ENCODE measurements around the gene LHX6. TPM values are rescaled to one million over a fixed set of nuclear protein-coding genes. Genes with fewer than 3 reads are reported as not detected.

LHX6 gene
- total RNA-seq, 1 experiment from 2014 or later = 11.1 TPM

- H3K9ac ChIP-seq (ENCODE audit: low read length) = no peak overlapping the region
- H3K27me3 ChIP-seq (ENCODE audit: low read length) = no peaks in the 10 kb centered on the region
- no peak overlapping the region for H3K27ac ChIP-seq (ENCODE audit: low read length)
- H3K4me3 ChIP-seq (ENCODE audit: low read length) = no peak overlapping the region
- DNase-seq (no peak), ATAC-seq (no peak)
- H3K36me3 ChIP-seq (ENCODE audit: low read depth, low read length) = no peaks in the 10 kb centered on the region
- no peaks in the 10 kb centered on the region for H3K9me2 ChIP-seq (replicated peaks; ENCODE audit: low read length)
- H3K4me1 ChIP-seq (ENCODE audit: insufficient read depth, low read length) = peaks cover 17% of the 10 kb centered on the region
- TF ChIP-seq EZH2 (IDR thresholded peaks at IDR 0.05; ENCODE audit: low read length, unreplicated experiment) (no peak), EZH2phosphoT487 (IDR thresholded peaks at IDR 0.05; ENCODE audit: borderline replicate concordance, low read length) (no peak)
- TF ChIP-seq, protein P1, sequence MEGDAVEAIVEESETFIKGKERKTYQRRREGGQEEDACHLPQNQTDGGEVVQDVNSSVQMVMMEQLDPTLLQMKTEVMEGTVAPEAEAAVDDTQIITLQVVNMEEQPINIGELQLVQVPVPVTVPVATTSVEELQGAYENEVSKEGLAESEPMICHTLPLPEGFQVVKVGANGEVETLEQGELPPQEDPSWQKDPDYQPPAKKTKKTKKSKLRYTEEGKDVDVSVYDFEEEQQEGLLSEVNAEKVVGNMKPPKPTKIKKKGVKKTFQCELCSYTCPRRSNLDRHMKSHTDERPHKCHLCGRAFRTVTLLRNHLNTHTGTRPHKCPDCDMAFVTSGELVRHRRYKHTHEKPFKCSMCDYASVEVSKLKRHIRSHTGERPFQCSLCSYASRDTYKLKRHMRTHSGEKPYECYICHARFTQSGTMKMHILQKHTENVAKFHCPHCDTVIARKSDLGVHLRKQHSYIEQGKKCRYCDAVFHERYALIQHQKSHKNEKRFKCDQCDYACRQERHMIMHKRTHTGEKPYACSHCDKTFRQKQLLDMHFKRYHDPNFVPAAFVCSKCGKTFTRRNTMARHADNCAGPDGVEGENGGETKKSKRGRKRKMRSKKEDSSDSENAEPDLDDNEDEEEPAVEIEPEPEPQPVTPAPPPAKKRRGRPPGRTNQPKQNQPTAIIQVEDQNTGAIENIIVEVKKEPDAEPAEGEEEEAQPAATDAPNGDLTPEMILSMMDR (conservative IDR thresholded peaks at IDR 0.05; ENCODE audit: low read depth, low read length) = no peak
- ChIA-PET CTCF (no interaction called here), POLR2A (ENCODE audit: unreplicated experiment) (no interaction called here)
- H2AFZ ChIP-seq (ENCODE audit: low read length) = no peak overlapping the region
- no peaks in the 10 kb centered on the region for H3K9me3 ChIP-seq (ENCODE audit: low read length)
- no peak overlapping the region for H3K4me2 ChIP-seq (ENCODE audit: low read length)
- no peaks in the 10 kb centered on the region for H4K20me1 ChIP-seq (ENCODE audit: low read length)
- H3K79me2 ChIP-seq (ENCODE audit: low read length) = no peaks in the 10 kb centered on the region
- H3F3A ChIP-seq (ENCODE audit: low read length, unreplicated experiment) = no peaks in the 10 kb centered on the region
- intact Hi-C loops (cut with micrococcal nuclease) = loop anchor here (5.0 kb wide), 1 partner anchor 51 kb away; no protein-coding TSS in a partner anchor
- BruUV-seq (replicated peaks) = no TSS peak
Measured at GRCh38 chr9:122192914-122193525, 35.7 kb downstream of the LHX6 start.

GRCh38 chr9:122192261-122192875, 36.4 kb downstream of the LHX6 start:
- Histone ChIP-seq H3K36me3 (ENCODE audit: low read depth, low read length) (no peaks in the 10 kb centered on the region), H3K9ac (ENCODE audit: low read length) (no peak overlapping the region), H3K4me2 (ENCODE audit: low read length) (no peak overlapping the region), H2AFZ (ENCODE audit: low read length) (no peak overlapping the region), H3K4me1 (ENCODE audit: insufficient read depth, low read length) (peaks cover 17% of the 10 kb centered on the region), H3K79me2 (ENCODE audit: low read length) (no peaks in the 10 kb centered on the region), H3K27me3 (ENCODE audit: low read length) (no peaks in the 10 kb centered on the region), H3K27ac (ENCODE audit: low read length) (no peak overlapping the region), H4K20me1 (ENCODE audit: low read length) (no peaks in the 10 kb centered on the region), H3F3A (ENCODE audit: low read length, unreplicated experiment) (no peaks in the 10 kb centered on the region), H3K9me3 (ENCODE audit: low read length) (no peaks in the 10 kb centered on the region), H3K4me3 (ENCODE audit: low read length) (no peak overlapping the region), H3K9me2 (replicated peaks; ENCODE audit: low read length) (no peaks in the 10 kb centered on the region)
- BruUV-seq (replicated peaks) = no TSS peak
- ChIA-PET CTCF (no interaction called here), POLR2A (ENCODE audit: unreplicated experiment) (no interaction called here)
- DNase-seq (no peak), ATAC-seq (no peak)
- TF ChIP-seq EZH2phosphoT487 (IDR thresholded peaks at IDR 0.05; ENCODE audit: borderline replicate concordance, low read length) (no peak), EZH2 (IDR thresholded peaks at IDR 0.05; ENCODE audit: low read length, unreplicated experiment) (no peak)
- TF ChIP-seq, protein P1 (conservative IDR thresholded peaks at IDR 0.05; ENCODE audit: low read depth, low read length) = no peak
- intact Hi-C loops (cut with micrococcal nuclease) = loop anchor here (5.0 kb wide), 1 partner anchor 50 kb away; no protein-coding TSS in a partner anchor

DNA sequence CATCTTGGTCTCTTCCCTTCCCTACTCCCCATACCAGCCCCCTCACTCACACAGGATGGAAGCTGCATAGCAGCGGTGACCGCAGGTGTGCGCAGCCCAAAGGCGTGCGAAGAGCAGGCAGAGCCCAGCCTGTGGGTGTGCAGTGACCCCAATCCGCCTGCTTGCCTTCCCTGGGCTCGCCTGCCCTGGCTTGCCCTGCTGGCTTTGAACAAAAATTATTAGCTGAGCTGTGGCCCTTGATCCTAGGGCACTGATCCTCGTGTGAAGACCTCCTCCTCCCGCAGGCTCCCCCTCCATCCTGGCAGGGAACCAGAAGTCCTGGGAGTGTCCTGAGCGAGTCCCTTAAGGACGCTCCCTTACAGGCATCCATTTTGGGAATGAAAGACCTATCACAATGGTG, 37.2 kb downstream of the LHX6 start:
- intact Hi-C loops (cut with micrococcal nuclease) = loop anchor here (5.0 kb wide), 1 partner anchor 49 kb away; no protein-coding TSS in a partner anchor
- Histone ChIP-seq H3K9me2 (replicated peaks; ENCODE audit: low read length) (no peaks in the 10 kb centered on the region), H4K20me1 (ENCODE audit: low read length) (no peaks in the 10 kb centered on the region), H3F3A (ENCODE audit: low read length, unreplicated experiment) (no peaks in the 10 kb centered on the region), H3K9me3 (ENCODE audit: low read length) (no peaks in the 10 kb centered on the region), H3K4me2 (ENCODE audit: low read length) (no peak overlapping the region), H3K4me1 (ENCODE audit: insufficient read depth, low read length) (peaks cover 17% of the 10 kb centered on the region), H3K27me3 (ENCODE audit: low read length) (no peaks in the 10 kb centered on the region), H3K36me3 (ENCODE audit: low read depth, low read length) (no peaks in the 10 kb centered on the region), H2AFZ (ENCODE audit: low read length) (no peak overlapping the region), H3K9ac (ENCODE audit: low read length) (no peak overlapping the region; the same call in 1 of the 2 replicates), H3K79me2 (ENCODE audit: low read length) (no peaks in the 10 kb centered on the region), H3K27ac (ENCODE audit: low read length) (peak overlapping the region; percentile 74; the same call in 1 of the 2 replicates), H3K4me3 (ENCODE audit: low read length) (no peak overlapping the region)
- ChIA-PET CTCF (no interaction called here), POLR2A (ENCODE audit: unreplicated experiment) (no interaction called here)
- no TSS peak for BruUV-seq (replicated peaks)
- no peak for TF ChIP-seq EZH2 (IDR thresholded peaks at IDR 0.05; ENCODE audit: low read length, unreplicated experiment)
- no peak for TF ChIP-seq EZH2phosphoT487 (IDR thresholded peaks at IDR 0.05; ENCODE audit: borderline replicate concordance, low read length)
- TF ChIP-seq, protein P1 (conservative IDR thresholded peaks at IDR 0.05; ENCODE audit: low read depth, low read length) = no peak
- ATAC-seq = no peak
- DNase-seq = no peak
